Stimulated activated CD4-positive, alpha-beta T cell treated with anti-CD3 and anti-CD28 coated beads, TNF-alpha, amount 100 ng/mL, for 24 hours (primary cell): Measurements from ENCODE around the gene RERE.
"Not testable (repeated sequence)": the region's sequence is repeated elsewhere in the genome, so short reads cannot be mapped to it uniquely, and the experiment has no call there.

Experiments
- DNase-seq, 3 experiments: peaks; one replicate each; pipeline ENCODE4 v3.0.0-alpha.2; 2020; ENCODE audit warnings: low read depth in 3 of 3

The RERE gene

GRCh38 chr1:8516793-8517556, 300.5 kb downstream of the RERE start:
- DNase-seq, result no peak

DNA sequence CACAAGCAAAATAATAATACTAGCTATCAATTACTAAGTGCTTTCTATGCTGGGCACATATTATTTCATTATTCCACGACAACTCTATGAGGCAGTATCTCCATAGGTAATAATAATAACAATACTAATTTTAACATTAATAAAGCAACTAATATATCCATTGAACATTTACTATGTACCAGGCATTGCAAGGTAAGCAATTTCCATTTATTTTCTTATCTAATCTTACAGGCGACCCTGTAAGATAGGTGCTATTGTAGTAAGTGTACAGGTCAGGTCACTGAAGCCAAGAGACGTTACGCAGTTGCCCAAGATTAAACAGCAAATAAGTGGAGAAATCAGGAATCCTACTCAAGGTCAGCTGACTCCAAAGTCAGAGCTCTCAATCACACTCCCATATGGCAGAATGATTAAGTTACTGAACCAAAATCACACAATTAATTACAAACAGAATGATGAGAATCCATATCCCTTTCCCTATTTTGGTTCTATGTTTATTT, 301.1 kb downstream of the RERE start:
- DNase-seq, result no peak

- no peak for DNase-seq
Observed at GRCh38 chr1:8512504-8512903, 304.9 kb downstream of the RERE start.

- DNase-seq, result peak in 2 of 3 experiments; percentile 16 to 52
Observed at GRCh38 chr1:8510041-8510823, 307.2 kb downstream of the RERE start.

GRCh38 chr1:8509579-8509978, 307.9 kb downstream of the RERE start:
- no peak for DNase-seq

- no peak for DNase-seq
Observed at GRCh38 chr1:8506995-8507615, 310.3 kb downstream of the RERE start.

GRCh38 chr1:8506456-8506855, 311.0 kb downstream of the RERE start:
- no peak for DNase-seq

GRCh38 chr1:8503842-8504241, 313.6 kb downstream of the RERE start:
- no peak for DNase-seq

- not testable (repeated sequence) for DNase-seq
Observed at GRCh38 chr1:8502949-8503348, 314.5 kb downstream of the RERE start.

- DNase-seq, result no peak
Observed at GRCh38 chr1:8497210-8497819, 320.1 kb downstream of the RERE start.

GRCh38 chr1:8496473-8496872, 321.0 kb downstream of the RERE start:
- DNase-seq, result no peak

DNA sequence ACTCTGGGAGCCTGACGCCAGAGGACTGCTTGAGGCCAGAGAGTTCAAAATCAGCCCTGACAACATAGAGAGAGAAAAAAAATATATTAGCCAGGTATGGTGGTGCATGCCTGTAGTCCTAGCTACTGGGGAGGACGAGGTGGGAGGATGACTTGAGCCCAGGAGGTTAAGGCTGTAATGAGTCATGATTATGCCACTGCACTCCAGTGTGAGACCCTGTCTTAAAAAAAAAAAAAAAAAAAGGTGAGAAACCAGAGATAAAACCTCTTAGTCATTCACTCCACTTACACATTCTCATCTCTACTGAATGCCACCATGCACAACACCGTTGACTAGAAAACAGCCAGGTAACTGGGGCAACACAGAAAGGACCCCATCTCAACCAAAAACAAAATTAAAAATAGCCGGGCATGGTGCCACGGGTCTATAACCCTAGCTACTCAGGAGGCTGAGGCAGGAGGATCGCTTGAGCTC, 321.5 kb downstream of the RERE start:
- peak in 1 of 3 experiments; percentile 22 for DNase-seq

- no peak for DNase-seq
Observed at GRCh38 chr1:8494681-8495080, 322.8 kb downstream of the RERE start.

DNA sequence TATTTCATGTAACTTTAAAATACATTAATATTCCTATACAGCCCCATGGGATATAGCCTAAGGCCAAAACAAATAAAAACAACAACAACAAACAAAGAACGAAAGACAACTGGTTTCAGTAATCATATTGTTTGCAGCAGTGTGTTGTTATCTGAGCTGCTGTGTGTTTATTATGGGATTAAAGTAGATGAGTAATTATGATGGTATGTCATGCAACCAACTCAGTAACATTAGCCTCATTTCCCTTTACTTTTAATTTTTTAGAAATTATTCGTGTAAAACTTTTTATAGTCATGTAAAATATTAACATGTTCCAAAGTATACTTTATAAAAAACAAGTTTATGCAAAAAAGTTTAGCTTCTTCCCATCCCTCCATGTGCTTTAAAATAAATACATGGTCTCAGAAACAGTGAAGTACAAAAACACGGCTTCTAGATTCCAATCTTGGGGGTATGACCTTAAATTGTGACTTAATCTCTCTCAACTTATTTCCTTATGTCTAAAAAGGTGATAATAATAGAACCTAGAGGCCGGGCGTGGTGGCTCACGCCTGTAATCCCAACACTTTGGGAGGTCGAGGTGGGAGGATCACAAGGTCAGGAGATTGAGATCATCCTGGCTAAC, 323.4 kb downstream of the RERE start:
- no peak for DNase-seq

- DNase-seq, result no peak
Observed at GRCh38 chr1:8487249-8487648, 330.2 kb downstream of the RERE start.

- no peak for DNase-seq
Observed at GRCh38 chr1:8486047-8486446, 331.4 kb downstream of the RERE start.

DNA sequence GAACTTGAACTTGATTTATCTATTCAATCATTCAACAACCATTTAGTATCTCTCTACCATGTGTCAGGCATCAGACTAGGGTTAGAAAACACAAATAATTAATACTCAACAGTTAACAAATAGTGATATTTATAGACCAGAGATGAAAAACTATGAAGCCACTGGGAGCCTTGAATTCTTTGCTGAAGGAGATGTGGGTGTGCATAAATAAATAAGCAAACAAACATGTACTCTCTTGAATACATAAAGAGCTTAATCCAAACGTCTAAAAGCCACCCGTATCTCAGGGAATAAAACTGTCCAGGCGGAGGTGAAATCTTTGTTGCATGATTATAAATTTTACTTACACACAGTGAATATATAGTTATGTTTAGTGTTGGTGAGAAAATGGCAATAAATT, 333.9 kb downstream of the RERE start:
- no peak for DNase-seq

DNA sequence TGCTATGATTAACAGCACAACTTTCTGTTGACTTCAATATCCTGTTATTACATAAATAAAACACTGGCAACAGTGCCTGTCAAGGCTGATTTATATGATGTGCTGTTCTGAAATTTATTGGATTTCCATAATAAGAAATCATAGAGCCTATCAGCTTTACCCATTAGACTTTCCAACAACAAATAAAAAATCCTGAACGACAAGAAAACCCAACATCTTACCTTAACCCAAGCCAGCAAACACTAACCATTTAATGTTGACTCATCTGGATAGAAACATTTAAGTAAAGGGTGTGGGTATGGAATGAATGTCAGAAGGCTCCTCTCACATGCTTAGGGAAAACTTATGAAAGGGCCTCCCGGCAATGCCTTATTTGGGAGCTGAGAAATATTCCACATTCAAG, 334.5 kb downstream of the RERE start:
- DNase-seq, result no peak

DNA sequence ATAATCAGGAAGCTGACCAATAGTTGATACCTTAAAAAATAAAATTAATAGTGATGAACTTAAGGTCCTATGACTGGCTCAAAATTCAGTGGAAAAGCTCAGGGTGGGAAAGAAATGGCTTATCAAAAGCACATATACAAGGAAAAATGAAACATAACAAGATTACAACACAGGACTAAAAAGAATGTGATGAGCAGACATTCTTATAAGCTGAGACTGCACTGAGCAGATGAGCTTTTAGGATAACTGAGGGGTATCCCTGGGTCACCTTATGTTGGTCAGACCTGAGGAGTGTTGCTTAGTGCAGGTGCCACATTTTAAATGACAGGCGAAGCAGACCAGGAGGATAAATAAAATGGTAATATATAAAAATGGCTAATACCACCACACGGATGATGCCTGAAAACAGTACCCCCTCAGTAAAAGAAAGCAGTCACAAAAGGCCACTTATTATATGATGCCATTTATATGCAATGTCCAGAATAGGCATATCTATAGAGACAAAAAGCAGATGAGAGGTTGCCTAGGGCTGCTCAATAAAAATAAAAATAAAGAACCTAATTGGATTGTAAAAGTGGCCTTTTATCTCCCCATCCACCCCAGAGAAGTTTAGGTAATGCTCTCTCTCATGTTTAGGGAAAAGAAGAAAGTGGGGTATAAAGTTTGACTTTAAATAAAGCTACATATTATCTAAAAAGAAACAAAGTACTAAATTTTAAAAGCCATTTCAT, 335.6 kb downstream of the RERE start:
- DNase-seq, result no peak

- DNase-seq, result no peak
Observed at GRCh38 chr1:8478566-8478965, 338.9 kb downstream of the RERE start.

GRCh38 chr1:8477983-8478362, 339.5 kb downstream of the RERE start:
- DNase-seq, result no peak
